AML-193 (cell line): ENCODE measurements around the gene CYP26B1.
"Not testable (repeated sequence)": the region's sequence is repeated elsewhere in the genome, so short reads cannot be mapped to it uniquely, and the experiment has no call there.

ENCODE experiments used
- DNase-seq, 2 experiments: peaks; one replicate each; lab custom pipeline; 2025; lab: John Stamatoyannopoulos, UW

CYP26B1 gene

GRCh38 chr2:72109291-72109690 lies 38.4 kb downstream of the CYP26B1 start:
- no peak for DNase-seq

- no peak for DNase-seq
These were observed 39.5 kb downstream of the CYP26B1 start for GRCh38 chr2:72108121-72108520.

GRCh38 chr2:72106978-72107377 lies 40.7 kb downstream of the CYP26B1 start:
- DNase-seq = no peak

- DNase-seq = no peak
These were observed 42.7 kb downstream of the CYP26B1 start for GRCh38 chr2:72104821-72105588.

- DNase-seq = no peak
These were observed 44.0 kb downstream of the CYP26B1 start for GRCh38 chr2:72103690-72104089.

GRCh38 chr2:72103161-72103560 lies 44.5 kb downstream of the CYP26B1 start:
- no peak for DNase-seq

GRCh38 chr2:72098935-72099334 lies 48.7 kb downstream of the CYP26B1 start:
- DNase-seq = no peak

GRCh38 chr2:72097276-72097675 lies 50.4 kb downstream of the CYP26B1 start:
- no peak for DNase-seq

GRCh38 chr2:72096181-72096580 lies 51.5 kb downstream of the CYP26B1 start:
- no peak for DNase-seq

- DNase-seq = no peak
These were observed 52.3 kb downstream of the CYP26B1 start for GRCh38 chr2:72095364-72095763.

GRCh38 chr2:72094701-72095100 lies 53.0 kb downstream of the CYP26B1 start:
- no peak for DNase-seq

- no peak for DNase-seq
These were observed 55.6 kb downstream of the CYP26B1 start for GRCh38 chr2:72092111-72092510.

GRCh38 chr2:72090781-72091482 lies 56.7 kb downstream of the CYP26B1 start:
- no peak for DNase-seq

- DNase-seq = no peak
These were observed 57.4 kb downstream of the CYP26B1 start for GRCh38 chr2:72090271-72090720.

- no peak for DNase-seq
These were observed 58.1 kb downstream of the CYP26B1 start for GRCh38 chr2:72089537-72089936.

- no peak for DNase-seq
These were observed 58.6 kb downstream of the CYP26B1 start for GRCh38 chr2:72089028-72089427.

GRCh38 chr2:72086871-72087633 lies 60.6 kb downstream of the CYP26B1 start:
- DNase-seq = not testable (repeated sequence)

GRCh38 chr2:72085513-72085912 lies 62.1 kb downstream of the CYP26B1 start:
- DNase-seq = no peak

- no peak for DNase-seq
These were observed 62.6 kb downstream of the CYP26B1 start for GRCh38 chr2:72085036-72085435.

GRCh38 chr2:72084584-72084976 lies 63.1 kb downstream of the CYP26B1 start:
- no peak for DNase-seq

- DNase-seq = no peak
These were observed 63.7 kb downstream of the CYP26B1 start for GRCh38 chr2:72083751-72084583.

- no peak for DNase-seq
These were observed 64.8 kb downstream of the CYP26B1 start for GRCh38 chr2:72082887-72083286.
